Cardiac fibroblast (primary cell): ENCODE results near the gene STN1.

Source experiments
- DNase-seq, 2 donors: peaks; one replicate each; pipeline versions ENCODE4 v3.0.0 to v3.0.0-alpha.2; 2010; ENCODE audit warnings: low read depth in 2 of 2
- H3K4me3 ChIP-seq, 2 donors: replicated peaks in 1 of 2; 1 replicate in 1 of 2; 2 replicates in 1 of 2; pipeline ENCODE4 v1.5.1; 2011; ENCODE audit warnings: low read depth in 2 of 2, low read length in 2 of 2, mild to moderate bottlenecking in 2 of 2, moderate library complexity in 1 of 2
- CTCF ChIP-seq: IDR thresholded peaks from one replicate; pipeline ENCODE4 v1.5.1; 2011; ENCODE audit warnings: low read depth, mild to moderate bottlenecking, low read length, inconsistent platforms

Gene STN1

GRCh38 chr10:103912759-103913158 is 5.2 kb downstream of the STN1 start:
- no peak overlapping the region for H3K4me3 ChIP-seq
- TF ChIP-seq CTCF = no peak

GRCh38 chr10:103911021-103911459 is 6.9 kb downstream of the STN1 start:
- TF ChIP-seq CTCF = no peak
- DNase-seq = no peak
- no peak overlapping the region for H3K4me3 ChIP-seq

More at GRCh38 chr10:103912759-103913158, 5.2 kb downstream of the STN1 start:
- no peak for DNase-seq

GRCh38 chr10:103910442-103911012 is 7.5 kb downstream of the STN1 start:
- H3K4me3 ChIP-seq = no peak overlapping the region
- no peak for DNase-seq
- TF ChIP-seq CTCF = no peak

- TF ChIP-seq CTCF = no peak
- no peak for DNase-seq
- H3K4me3 ChIP-seq = no peak overlapping the region
These were observed 12.5 kb downstream of the STN1 start for GRCh38 chr10:103905441-103905840.

GRCh38 chr10:103901299-103901698 is 16.7 kb downstream of the STN1 start:
- TF ChIP-seq CTCF = no peak
- no peak overlapping the region for H3K4me3 ChIP-seq
- DNase-seq = no peak

GRCh38 chr10:103899312-103899711 is 18.7 kb downstream of the STN1 start:
- TF ChIP-seq CTCF = no peak
- H3K4me3 ChIP-seq = no peak overlapping the region
- DNase-seq = no peak

- no peak overlapping the region for H3K4me3 ChIP-seq
- no peak for DNase-seq
- no peak for TF ChIP-seq CTCF
These were observed 20.7 kb downstream of the STN1 start for GRCh38 chr10:103897241-103897774.
